C4-2B (cell line): ENCODE data around the gene GRAMD4.

Source experiments
- ZFX ChIP-seq: fragments of 450-650 bp; IDR thresholded peaks from 2 replicates; pipeline ENCODE4 v1.6.1; 2017
- TF ChIP-seq, protein P1 (sequence below): fragments of 450-650 bp; conservative IDR thresholded peaks from 2 replicates; pipeline ENCODE4 v1.5.1; 2017; ENCODE audit warnings: mild to moderate bottlenecking

DNA sequence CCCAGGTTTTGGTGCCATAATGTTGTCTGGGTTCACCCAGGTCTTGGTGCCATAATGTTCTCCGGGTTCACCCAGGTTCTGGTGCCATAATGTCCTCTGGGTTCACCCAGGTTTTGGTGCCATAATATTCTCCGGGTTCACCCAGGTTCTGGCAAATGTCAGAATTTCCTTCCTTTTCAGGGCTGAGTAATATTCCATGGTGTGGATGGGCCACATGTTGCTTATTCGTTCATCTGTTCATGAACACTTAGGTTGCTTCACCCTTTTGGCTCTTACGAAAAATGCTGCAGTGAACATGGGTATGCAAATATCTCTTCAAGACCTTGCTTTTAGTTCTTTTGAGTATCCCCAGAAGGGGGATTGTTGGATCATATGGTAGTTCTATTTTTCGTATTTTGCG, 15.1 kb upstream of the GRAMD4 start:
- TF ChIP-seq, protein P1, sequence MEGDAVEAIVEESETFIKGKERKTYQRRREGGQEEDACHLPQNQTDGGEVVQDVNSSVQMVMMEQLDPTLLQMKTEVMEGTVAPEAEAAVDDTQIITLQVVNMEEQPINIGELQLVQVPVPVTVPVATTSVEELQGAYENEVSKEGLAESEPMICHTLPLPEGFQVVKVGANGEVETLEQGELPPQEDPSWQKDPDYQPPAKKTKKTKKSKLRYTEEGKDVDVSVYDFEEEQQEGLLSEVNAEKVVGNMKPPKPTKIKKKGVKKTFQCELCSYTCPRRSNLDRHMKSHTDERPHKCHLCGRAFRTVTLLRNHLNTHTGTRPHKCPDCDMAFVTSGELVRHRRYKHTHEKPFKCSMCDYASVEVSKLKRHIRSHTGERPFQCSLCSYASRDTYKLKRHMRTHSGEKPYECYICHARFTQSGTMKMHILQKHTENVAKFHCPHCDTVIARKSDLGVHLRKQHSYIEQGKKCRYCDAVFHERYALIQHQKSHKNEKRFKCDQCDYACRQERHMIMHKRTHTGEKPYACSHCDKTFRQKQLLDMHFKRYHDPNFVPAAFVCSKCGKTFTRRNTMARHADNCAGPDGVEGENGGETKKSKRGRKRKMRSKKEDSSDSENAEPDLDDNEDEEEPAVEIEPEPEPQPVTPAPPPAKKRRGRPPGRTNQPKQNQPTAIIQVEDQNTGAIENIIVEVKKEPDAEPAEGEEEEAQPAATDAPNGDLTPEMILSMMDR = no peak
- no peak for TF ChIP-seq ZFX
